ENCODE data around the gene PLCB2. TPM values are rescaled to one million over a fixed set of nuclear protein-coding genes. Genes with fewer than 3 reads are reported as not detected.
A peak's percentile ranks its signal among the peaks of the same experiment; 100 is the strongest.

The PLCB2 gene
- polyA plus RNA-seq, 1 donor from 2014 or later = 7.4 TPM

GRCh38 chr15:40292246-40292645 is 15.5 kb downstream of the PLCB2 start:
- Histone ChIP-seq H3K4me2 (ENCODE audit: low read length) (no peak overlapping the region), H3K9ac (ENCODE audit: low read length) (no peak overlapping the region), H3K27ac (ENCODE audit: low read length) (no peak overlapping the region), H3K9me3 (ENCODE audit: low read length) (no peaks in the 10 kb centered on the region), H3K79me2 (replicated peaks; ENCODE audit: insufficient read depth, low read length) (no peaks in the 10 kb centered on the region), H3K36me3 (ENCODE audit: insufficient read depth, low read length) (no peaks in the 10 kb centered on the region), H3K27me3 (ENCODE audit: insufficient read depth, low read depth, low read length) (no peaks in the 10 kb centered on the region), H4K20me1 (ENCODE audit: insufficient read depth) (no peaks in the 10 kb centered on the region), H3K9me2 (ENCODE audit: insufficient read depth, low read length) (no peaks in the 10 kb centered on the region), H2AFZ (ENCODE audit: low read depth, low read length) (no peak overlapping the region), H3F3A (ENCODE audit: insufficient read depth, low read length, poor library complexity, severe bottlenecking) (no peaks in the 10 kb centered on the region), H3K4me3 (ENCODE audit: low read length) (no peak overlapping the region)
- no peak for TF ChIP-seq EZH2 (IDR thresholded peaks at IDR 0.05; ENCODE audit: borderline replicate concordance, insufficient read depth, low read length, poor library complexity, severe bottlenecking)
- TF ChIP-seq MXI1 (conservative IDR thresholded peaks at IDR 0.05; ENCODE audit: poor library complexity, severe bottlenecking) = no peak
- no peak for TF ChIP-seq EP300 (conservative IDR thresholded peaks at IDR 0.05; ENCODE audit: poor library complexity, severe bottlenecking)
- no peak for TF ChIP-seq CTCF (IDR thresholded peaks at IDR 0.05; ENCODE audit: poor library complexity, severe bottlenecking)
- TF ChIP-seq RAD21 (conservative IDR thresholded peaks at IDR 0.05) = no peak
- TF ChIP-seq SMC3 (conservative IDR thresholded peaks at IDR 0.05; ENCODE audit: poor library complexity) = no peak
- TF ChIP-seq POLR2AphosphoS5 (IDR thresholded peaks at IDR 0.05) = no peak

- TF ChIP-seq TAF1 (IDR thresholded peaks at IDR 0.05; ENCODE audit: low read depth) (peak; percentile 39), MXI1 (conservative IDR thresholded peaks at IDR 0.05; ENCODE audit: poor library complexity, severe bottlenecking) (peak; percentile 49), SMC3 (conservative IDR thresholded peaks at IDR 0.05; ENCODE audit: poor library complexity) (no peak), REST (IDR thresholded peaks at IDR 0.05; ENCODE audit: borderline replicate concordance) (no peak)
- H3K79me2 ChIP-seq (replicated peaks; ENCODE audit: insufficient read depth, low read length) = no peaks in the 10 kb centered on the region
- peak overlapping the region; percentile 56 for H3K4me3 ChIP-seq (ENCODE audit: low read length)
- no peaks in the 10 kb centered on the region for H3F3A ChIP-seq (ENCODE audit: insufficient read depth, low read length, poor library complexity, severe bottlenecking)
- no peaks in the 10 kb centered on the region for H3K9me3 ChIP-seq (ENCODE audit: low read length)
- peak overlapping the region; percentile 21 for H2AFZ ChIP-seq (ENCODE audit: low read depth, low read length)
- H3K9ac ChIP-seq (ENCODE audit: low read length) = peak overlapping the region; percentile 55
- no peaks in the 10 kb centered on the region for H3K27me3 ChIP-seq (ENCODE audit: insufficient read depth, low read depth, low read length)
- H3K36me3 ChIP-seq (ENCODE audit: insufficient read depth, low read length) = no peaks in the 10 kb centered on the region
- no peak overlapping the region for H3K27ac ChIP-seq (ENCODE audit: low read length)
- no peak overlapping the region for H3K4me2 ChIP-seq (ENCODE audit: low read length)
- H4K20me1 ChIP-seq (ENCODE audit: insufficient read depth) = no peaks in the 10 kb centered on the region
- H3K9me2 ChIP-seq (ENCODE audit: insufficient read depth, low read length) = no peaks in the 10 kb centered on the region
Observed at GRCh38 chr15:40290918-40291574, 16.7 kb downstream of the PLCB2 start.
